Large intestine (tissue), 3 donors: Measurements from ENCODE around the gene LURAP1L. TPM values are rescaled to one million over a fixed set of nuclear protein-coding genes. Genes with fewer than 3 reads are reported as not detected.

Source experiments
- DNase-seq, 2 donors: peaks; one replicate each; pipeline versions ENCODE4 v3.0.0 to v3.0.0-alpha.2; 2013
- H3K27ac ChIP-seq: one replicate; pipeline ENCODE4 v1.5.1; 2013; ENCODE audit warnings: low read length
- H3K27me3 ChIP-seq: 2 replicates; pipeline ENCODE4 v1.6.1; 2013; ENCODE audit warnings: low read length; ENCODE audit not compliant: control insufficient read depth, insufficient read depth
- H3K36me3 ChIP-seq: 2 replicates; pipeline ENCODE4 v1.6.1; 2013; ENCODE audit warnings: low read length; ENCODE audit not compliant: control insufficient read depth, insufficient read depth
- H3K4me1 ChIP-seq: one replicate; pipeline ENCODE4 v1.6.1; 2013; ENCODE audit warnings: low read length; ENCODE audit not compliant: control insufficient read depth, insufficient read depth
- H3K4me3 ChIP-seq: one replicate; pipeline ENCODE4 v1.5.1; 2013; ENCODE audit warnings: low read length
- H3K9me3 ChIP-seq: one replicate; pipeline ENCODE4 v1.6.1; 2013; ENCODE audit warnings: mild to moderate bottlenecking, low read depth, low read length, moderate library complexity; ENCODE audit not compliant: control insufficient read depth
- WGBS: methylation state at CpG from one replicate; pipeline ENCODE4 v1.1.5; 2013; ENCODE audit warnings: low lambda C conversion rate; ENCODE audit not compliant: insufficient coverage; 5-methylcytosine and 5-hydroxymethylcytosine counted together
- polyA plus RNA-seq: library from polyadenylated mRNA; unstranded; fragments of 120-200 nt; gene quantifications from one replicate; pipeline ENCODE4 v1.2.1, GENCODE V29; 2013

Gene LURAP1L
- polyA plus RNA-seq, 1 donor = 14.3 TPM

DNA sequence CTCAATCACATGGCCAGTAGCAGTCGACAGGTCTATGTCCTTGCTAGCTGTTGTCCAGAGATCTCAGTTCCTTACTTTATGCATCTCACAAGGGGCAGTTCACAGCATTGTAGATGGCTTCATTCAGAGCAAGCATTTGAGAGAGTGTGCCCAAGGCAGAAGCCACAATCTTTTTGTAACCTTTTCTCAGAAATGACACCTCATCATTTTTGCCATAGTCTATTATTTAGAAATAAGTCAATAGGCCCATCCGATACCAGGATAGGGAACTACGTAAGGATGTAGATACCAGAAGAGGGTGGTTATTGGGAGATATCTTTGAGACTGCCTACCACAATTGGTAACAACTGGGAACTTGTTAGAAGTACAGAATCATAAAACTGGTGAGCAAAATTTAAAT, 37.1 kb downstream of the LURAP1L start:
- no peak for DNase-seq
- no peak overlapping the region for H3K27ac ChIP-seq
- no peaks in the 10 kb centered on the region for H3K9me3 ChIP-seq
- 100% methylated on average over 2 of the region's 3 CpGs for WGBS
- H3K27me3 ChIP-seq = no peaks in the 10 kb centered on the region
- H3K4me1 ChIP-seq = peaks cover 19% of the 10 kb centered on the region
- H3K36me3 ChIP-seq = peaks cover 2% of the 10 kb centered on the region
- no peak overlapping the region for H3K4me3 ChIP-seq

DNA sequence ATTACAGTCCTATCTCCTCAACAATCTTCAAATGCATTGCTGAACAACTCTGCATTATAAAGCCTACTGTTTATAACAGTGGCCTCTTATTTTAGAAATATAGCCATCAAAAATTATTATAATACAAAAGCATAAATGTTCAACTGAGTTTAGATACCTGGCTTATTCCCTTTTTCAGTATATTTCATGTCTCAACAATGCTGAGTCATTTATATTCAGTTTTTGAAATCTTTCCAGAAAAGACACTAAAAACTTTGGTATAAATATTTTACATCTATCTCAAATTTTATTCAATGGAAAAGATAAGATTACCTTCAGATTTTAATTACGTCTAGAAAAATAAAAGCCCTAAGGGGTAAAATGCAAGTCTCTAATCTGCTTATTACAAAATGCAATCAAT, 37.9 kb downstream of the LURAP1L start:
- DNase-seq = no peak
- H3K27me3 ChIP-seq = no peaks in the 10 kb centered on the region
- peaks cover 2% of the 10 kb centered on the region for H3K36me3 ChIP-seq
- WGBS = no CpG with 5 or more reads among the region's 1 CpG
- no peak overlapping the region for H3K27ac ChIP-seq
- no peaks in the 10 kb centered on the region for H3K9me3 ChIP-seq
- no peak overlapping the region for H3K4me3 ChIP-seq
- H3K4me1 ChIP-seq = peaks cover 27% of the 10 kb centered on the region

DNA sequence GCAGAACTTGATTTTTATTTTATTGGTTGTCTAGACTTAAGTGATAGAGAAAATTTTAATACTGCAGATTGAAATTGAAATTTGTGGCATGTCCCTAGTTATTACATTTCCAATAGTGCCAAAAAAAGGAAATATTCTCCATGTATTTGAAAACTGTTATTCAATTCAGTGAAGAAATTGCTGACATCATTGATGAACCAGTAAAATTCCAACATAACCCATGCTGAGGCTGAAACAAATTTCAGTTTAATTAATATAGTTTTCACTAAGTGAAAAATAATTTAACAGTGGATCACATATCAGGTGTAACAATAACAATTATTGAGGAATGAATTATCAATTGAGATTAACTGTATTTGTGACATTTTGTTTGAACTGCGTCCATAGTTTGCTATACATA, 38.7 kb downstream of the LURAP1L start:
- H3K36me3 ChIP-seq = peaks cover 2% of the 10 kb centered on the region
- H3K9me3 ChIP-seq = no peaks in the 10 kb centered on the region
- no peaks in the 10 kb centered on the region for H3K27me3 ChIP-seq
- peaks cover 29% of the 10 kb centered on the region for H3K4me1 ChIP-seq
- no CpG with 5 or more reads among the region's 1 CpG for WGBS
- DNase-seq = no peak
- no peak overlapping the region for H3K4me3 ChIP-seq
- peak overlapping the region; percentile 91 for H3K27ac ChIP-seq

DNA sequence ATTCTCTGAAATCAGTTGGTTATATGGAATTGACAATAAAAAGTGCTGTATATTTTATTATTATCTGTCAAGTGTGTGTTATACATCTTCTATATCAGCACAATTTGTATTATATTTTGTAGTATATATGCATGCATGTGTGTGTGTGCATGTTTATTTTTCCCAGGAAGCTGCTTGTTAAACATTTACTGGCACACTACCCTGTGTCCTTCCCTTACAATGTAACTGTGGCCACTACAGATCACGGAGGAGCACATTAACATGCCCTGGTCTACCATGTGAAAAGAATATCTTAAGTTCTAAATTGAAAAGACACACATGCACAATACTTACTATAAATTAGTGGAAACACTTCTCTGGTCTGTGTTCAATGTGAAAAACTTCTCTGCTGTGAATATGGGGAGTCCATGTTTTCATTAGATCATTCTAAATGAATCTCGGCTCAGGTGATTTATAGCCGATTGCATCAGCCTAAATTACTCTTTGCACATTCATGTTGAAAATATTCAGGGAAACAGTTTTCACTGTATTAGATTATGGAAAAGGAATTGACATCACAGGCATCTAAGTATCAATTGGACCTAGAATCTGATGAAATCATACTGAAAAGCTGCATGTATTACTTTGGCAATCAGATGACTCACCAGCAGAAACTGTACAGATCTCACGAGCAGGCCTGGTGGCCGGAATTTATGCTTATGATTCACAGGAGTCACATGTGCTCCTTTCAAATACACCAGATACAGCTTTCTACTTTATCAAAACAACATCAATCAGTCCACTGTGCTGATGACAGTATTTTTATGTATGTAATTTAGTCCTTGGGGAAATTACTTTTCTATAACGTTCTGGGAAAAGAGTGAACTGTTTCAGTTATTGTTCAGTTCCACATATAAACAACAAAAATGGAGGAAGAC, 39.4 kb downstream of the LURAP1L start:
- Histone ChIP-seq H3K36me3 (peaks cover 2% of the 10 kb centered on the region), H3K4me1 (peaks cover 34% of the 10 kb centered on the region), H3K4me3 (peak overlapping the region; percentile 7), H3K27ac (peak overlapping the region; percentile 91), H3K9me3 (no peaks in the 10 kb centered on the region), H3K27me3 (no peaks in the 10 kb centered on the region)
- DNase-seq = peak; percentile 89 to 95
- 0% methylated on average over 1 of the region's 6 CpGs for WGBS

DNA sequence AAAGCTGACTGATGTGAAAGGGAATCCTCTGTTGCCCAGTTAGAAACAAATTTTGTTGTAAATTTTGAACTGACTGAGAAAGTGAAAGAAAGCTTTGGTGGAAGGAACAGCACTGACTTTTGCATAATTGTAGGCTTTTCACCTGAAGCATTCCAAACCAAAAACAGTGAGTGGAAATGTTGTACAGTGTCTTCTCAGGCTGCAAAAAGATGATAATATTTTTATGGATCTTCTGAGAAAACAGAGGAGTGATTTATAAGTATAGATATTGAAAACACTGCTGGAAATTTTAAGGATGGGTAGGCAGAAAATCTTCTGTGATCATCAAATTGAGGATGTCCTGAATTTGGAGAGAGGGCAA, 40.0 kb downstream of the LURAP1L start:
- Histone ChIP-seq H3K4me3 (peak overlapping the region; percentile 0), H3K9me3 (no peaks in the 10 kb centered on the region), H3K27me3 (no peaks in the 10 kb centered on the region), H3K36me3 (peaks cover 2% of the 10 kb centered on the region), H3K4me1 (peaks cover 34% of the 10 kb centered on the region), H3K27ac (peak overlapping the region; percentile 91)
- no peak for DNase-seq

DNA sequence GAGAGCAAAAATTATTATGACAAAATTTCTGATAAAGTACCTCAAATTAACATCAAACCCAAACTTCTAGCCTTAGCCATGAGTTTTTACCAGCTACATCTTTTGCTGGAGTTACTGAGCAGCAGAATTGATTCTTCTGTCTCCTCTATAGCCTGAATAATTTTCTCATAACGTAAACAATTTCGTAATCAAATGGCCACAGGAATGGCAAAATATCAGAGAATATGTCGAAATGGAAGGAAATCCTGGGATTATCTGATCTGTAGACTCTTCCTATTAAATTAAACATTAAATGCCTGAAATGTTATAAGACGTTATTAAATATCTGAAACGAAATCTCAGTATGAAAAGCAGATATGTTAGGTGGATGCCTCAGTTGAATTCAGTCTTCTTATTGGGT, 41.1 kb downstream of the LURAP1L start:
- peak overlapping the region; percentile 91 for H3K27ac ChIP-seq
- 100% methylated on average over 2 of the region's 5 CpGs for WGBS

GRCh38 chr9:12816656-12817101, 41.9 kb downstream of the LURAP1L start:
- peaks cover 34% of the 10 kb centered on the region for H3K4me1 ChIP-seq
- 65% methylated on average over 2 of the region's 3 CpGs for WGBS
- no peak overlapping the region for H3K4me3 ChIP-seq
- peaks cover 6% of the 10 kb centered on the region for H3K36me3 ChIP-seq
- peak overlapping the region; percentile 91 for H3K27ac ChIP-seq
- peak in 1 of 2 donors; percentile 27 for DNase-seq
- no peaks in the 10 kb centered on the region for H3K9me3 ChIP-seq
- H3K27me3 ChIP-seq = no peaks in the 10 kb centered on the region

More for the DNA sequence above, 41.1 kb downstream of the LURAP1L start:
- Histone ChIP-seq H3K4me3 (no peak overlapping the region), H3K9me3 (no peaks in the 10 kb centered on the region), H3K4me1 (peaks cover 34% of the 10 kb centered on the region), H3K36me3 (peaks cover 2% of the 10 kb centered on the region), H3K27me3 (no peaks in the 10 kb centered on the region)
- no peak for DNase-seq

GRCh38 chr9:12817702-12818101, 42.9 kb downstream of the LURAP1L start:
- Histone ChIP-seq H3K9me3 (no peaks in the 10 kb centered on the region), H3K27ac (peak overlapping the region; percentile 91), H3K4me3 (no peak overlapping the region), H3K36me3 (peaks cover 5% of the 10 kb centered on the region), H3K4me1 (peaks cover 34% of the 10 kb centered on the region), H3K27me3 (no peaks in the 10 kb centered on the region)
- WGBS = 18% methylated on average over 2 of the region's 9 CpGs
- DNase-seq = peak; percentile 46 to 83

- peak overlapping the region; percentile 91 for H3K27ac ChIP-seq
- WGBS = 46% methylated on average over 2 of the region's 3 CpGs
- peaks cover 8% of the 10 kb centered on the region for H3K36me3 ChIP-seq
- DNase-seq = peak; percentile 80 to 88
- no peak overlapping the region for H3K4me3 ChIP-seq
- no peaks in the 10 kb centered on the region for H3K9me3 ChIP-seq
- no peaks in the 10 kb centered on the region for H3K27me3 ChIP-seq
- peaks cover 33% of the 10 kb centered on the region for H3K4me1 ChIP-seq
Measured at GRCh38 chr9:12818431-12819000, 43.7 kb downstream of the LURAP1L start.

DNA sequence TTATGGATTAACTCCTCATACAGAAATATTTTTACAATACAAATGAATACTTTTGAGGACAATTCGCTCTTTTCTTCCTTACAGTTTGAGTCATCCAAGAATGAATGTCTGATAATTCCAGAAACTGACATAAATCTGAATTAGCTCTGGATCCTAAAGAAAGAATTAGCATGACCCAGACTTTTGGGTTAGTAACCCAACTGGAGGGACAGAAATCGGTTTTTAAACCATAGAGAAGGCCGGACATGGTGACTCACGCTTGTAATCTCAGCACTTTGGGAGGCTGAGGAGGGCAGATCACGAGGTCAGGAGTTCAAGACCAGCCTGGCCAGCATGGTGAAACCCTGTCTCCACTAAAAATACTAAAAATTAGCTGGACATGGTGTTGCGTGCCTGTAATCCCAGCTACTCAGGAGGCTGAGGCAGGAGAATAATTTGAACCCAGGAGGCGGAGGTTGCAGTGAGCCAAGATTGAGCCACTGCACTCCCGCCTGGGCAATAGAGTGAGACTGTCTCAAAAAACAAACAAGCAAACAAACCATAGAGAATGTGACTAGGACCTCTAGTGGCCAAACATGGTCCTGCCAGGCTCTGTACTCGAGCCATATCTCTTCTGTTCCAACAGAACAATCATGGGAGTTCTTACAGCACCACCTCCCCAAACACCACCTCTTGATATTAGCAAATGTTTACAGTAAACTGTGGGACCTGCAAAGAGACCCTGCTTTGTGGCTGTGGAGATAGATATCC, 44.8 kb downstream of the LURAP1L start:
- no peak for DNase-seq
- Histone ChIP-seq H3K4me1 (peaks cover 27% of the 10 kb centered on the region), H3K36me3 (peaks cover 8% of the 10 kb centered on the region), H3K9me3 (no peaks in the 10 kb centered on the region), H3K27ac (peak overlapping the region; percentile 91), H3K4me3 (no peak overlapping the region), H3K27me3 (no peaks in the 10 kb centered on the region)
- 89% methylated on average over 1 of the region's 9 CpGs for WGBS
